Measurements from ENCODE around the gene DNM3. TPM values are rescaled to one million over a fixed set of nuclear protein-coding genes. Genes with fewer than 3 reads are reported as not detected.

DNM3 gene
- total RNA-seq, 1 donor from 2014 or later = 1.1 TPM

DNA sequence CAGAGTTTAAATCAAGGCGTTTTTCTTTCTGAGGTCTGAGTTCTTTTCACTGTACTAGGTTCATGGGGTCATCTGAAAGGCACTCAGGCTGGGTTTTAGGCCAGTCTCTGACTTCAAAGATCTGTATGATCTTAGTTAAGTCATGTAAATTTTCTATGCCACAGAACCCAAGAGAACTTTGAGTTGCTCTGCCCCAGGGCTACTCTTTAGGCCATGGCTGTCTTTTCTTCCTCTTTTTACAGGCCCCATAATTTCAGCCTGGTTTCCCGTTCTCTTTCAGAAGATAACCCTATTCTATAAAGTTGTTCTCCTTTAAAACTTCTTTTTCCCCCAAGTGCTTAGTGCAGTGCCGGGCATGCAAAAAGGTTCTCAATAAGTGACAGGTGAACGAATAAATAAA lies 33.7 kb upstream of the DNM3 start:
- H3K9ac ChIP-seq = no peak overlapping the region
- H3K4me3 ChIP-seq = no peak overlapping the region
- Mint-ChIP-seq H3K27me3 (ENCODE audit: insufficient read depth, low read depth) (peaks cover 2% of the 10 kb centered on the region), H3K4me1 (peaks cover 26% of the 10 kb centered on the region), H3K9me3 (no peaks in the 10 kb centered on the region), H3K4me3 (no peak overlapping the region), H3K27ac (no peak overlapping the region), H3K36me3 (no peaks in the 10 kb centered on the region)
- no peaks in the 10 kb centered on the region for H3K27me3 ChIP-seq
- no peaks in the 10 kb centered on the region for H3F3A ChIP-seq (ENCODE audit: low read depth)
- H3K36me3 ChIP-seq = no peaks in the 10 kb centered on the region
- TF ChIP-seq, protein P1, sequence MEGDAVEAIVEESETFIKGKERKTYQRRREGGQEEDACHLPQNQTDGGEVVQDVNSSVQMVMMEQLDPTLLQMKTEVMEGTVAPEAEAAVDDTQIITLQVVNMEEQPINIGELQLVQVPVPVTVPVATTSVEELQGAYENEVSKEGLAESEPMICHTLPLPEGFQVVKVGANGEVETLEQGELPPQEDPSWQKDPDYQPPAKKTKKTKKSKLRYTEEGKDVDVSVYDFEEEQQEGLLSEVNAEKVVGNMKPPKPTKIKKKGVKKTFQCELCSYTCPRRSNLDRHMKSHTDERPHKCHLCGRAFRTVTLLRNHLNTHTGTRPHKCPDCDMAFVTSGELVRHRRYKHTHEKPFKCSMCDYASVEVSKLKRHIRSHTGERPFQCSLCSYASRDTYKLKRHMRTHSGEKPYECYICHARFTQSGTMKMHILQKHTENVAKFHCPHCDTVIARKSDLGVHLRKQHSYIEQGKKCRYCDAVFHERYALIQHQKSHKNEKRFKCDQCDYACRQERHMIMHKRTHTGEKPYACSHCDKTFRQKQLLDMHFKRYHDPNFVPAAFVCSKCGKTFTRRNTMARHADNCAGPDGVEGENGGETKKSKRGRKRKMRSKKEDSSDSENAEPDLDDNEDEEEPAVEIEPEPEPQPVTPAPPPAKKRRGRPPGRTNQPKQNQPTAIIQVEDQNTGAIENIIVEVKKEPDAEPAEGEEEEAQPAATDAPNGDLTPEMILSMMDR (IDR thresholded peaks at IDR 0.05) = no peak
- TF ChIP-seq EZH2phosphoT487 (IDR thresholded peaks at IDR 0.05) = no peak
- no peak for TF ChIP-seq EZH2 (IDR thresholded peaks at IDR 0.05)
- no peaks in the 10 kb centered on the region for H3K79me2 ChIP-seq (ENCODE audit: low read depth)
- no peaks in the 10 kb centered on the region for H3K9me3 ChIP-seq (ENCODE audit: low read depth)
- peaks cover 8% of the 10 kb centered on the region for H3K4me1 ChIP-seq
- no peak overlapping the region for H3K27ac ChIP-seq
- no peak overlapping the region for H2AFZ ChIP-seq (replicated peaks)
- no peak for DNase-seq (ENCODE audit: low spot score)
- H3K4me2 ChIP-seq = no peak overlapping the region
- no peaks in the 10 kb centered on the region for H4K20me1 ChIP-seq (ENCODE audit: low read depth)

DNA sequence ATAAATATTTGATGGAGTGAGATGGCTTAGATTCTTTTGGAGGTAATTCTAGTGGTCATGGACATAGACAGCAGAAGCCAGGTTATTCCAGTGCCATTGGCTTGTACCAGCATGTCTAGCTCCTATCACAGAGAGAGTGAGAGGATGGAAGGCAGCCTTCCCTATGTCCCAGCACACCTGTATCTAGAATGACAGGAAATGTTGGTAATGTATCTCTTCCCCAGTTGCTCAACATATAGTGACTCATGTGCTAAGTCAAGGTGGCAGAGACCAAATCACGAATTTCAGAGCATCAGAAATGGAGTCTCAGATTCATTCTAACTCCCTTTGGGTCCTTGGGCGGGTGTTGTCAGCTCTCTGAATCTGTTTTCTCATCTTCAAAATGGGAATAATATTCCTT lies 31.5 kb upstream of the DNM3 start:
- H3K9me3 ChIP-seq (ENCODE audit: low read depth) = no peaks in the 10 kb centered on the region
- H3K36me3 Mint-ChIP-seq = no peaks in the 10 kb centered on the region
- no peak overlapping the region for H3K27ac Mint-ChIP-seq
- no peaks in the 10 kb centered on the region for H4K20me1 ChIP-seq (ENCODE audit: low read depth)
- H3K79me2 ChIP-seq (ENCODE audit: low read depth) = no peaks in the 10 kb centered on the region
- no peak overlapping the region for H3K9ac ChIP-seq
- no peak for DNase-seq (ENCODE audit: low spot score)
- no peak overlapping the region for H3K4me3 Mint-ChIP-seq
- no peak overlapping the region for H2AFZ ChIP-seq (replicated peaks)
- H3K27me3 ChIP-seq = no peaks in the 10 kb centered on the region
- peaks cover 2% of the 10 kb centered on the region for H3K27me3 Mint-ChIP-seq (ENCODE audit: insufficient read depth, low read depth)
- H3K4me1 Mint-ChIP-seq = peaks cover 22% of the 10 kb centered on the region
- no peaks in the 10 kb centered on the region for H3K9me3 Mint-ChIP-seq
- TF ChIP-seq, protein P1 (IDR thresholded peaks at IDR 0.05) = no peak
- no peak for TF ChIP-seq EZH2 (IDR thresholded peaks at IDR 0.05)
- no peak for TF ChIP-seq EZH2phosphoT487 (IDR thresholded peaks at IDR 0.05)
- H3K36me3 ChIP-seq = no peaks in the 10 kb centered on the region
- no peaks in the 10 kb centered on the region for H3F3A ChIP-seq (ENCODE audit: low read depth)
- H3K4me2 ChIP-seq = no peak overlapping the region
- H3K27ac ChIP-seq = no peak overlapping the region
- no peak overlapping the region for H3K4me3 ChIP-seq
- H3K4me1 ChIP-seq = peaks cover 8% of the 10 kb centered on the region

DNA sequence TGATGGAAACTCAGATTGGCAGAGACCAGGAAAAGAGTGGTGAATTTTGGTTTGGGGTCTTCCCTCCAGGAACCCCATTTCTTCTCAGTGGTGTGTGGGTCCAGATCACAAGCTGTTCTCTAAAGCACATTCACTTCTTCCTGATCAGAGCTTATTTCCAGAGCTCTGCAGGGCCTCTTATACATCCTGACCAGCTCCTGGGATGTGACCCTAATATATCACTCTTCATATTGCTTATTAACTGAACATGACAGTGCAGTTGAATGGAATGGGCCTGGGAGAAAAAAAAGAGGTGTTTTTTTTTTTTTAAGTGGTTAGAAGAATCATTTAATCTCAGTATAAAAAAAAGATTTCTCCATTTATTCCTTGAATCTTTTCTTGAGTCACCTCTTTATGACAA lies 29.6 kb upstream of the DNM3 start:
- Histone ChIP-seq H3K9ac (no peak overlapping the region), H4K20me1 (ENCODE audit: low read depth) (no peaks in the 10 kb centered on the region), H3K36me3 (no peaks in the 10 kb centered on the region), H3K27ac (no peak overlapping the region), H3K27me3 (no peaks in the 10 kb centered on the region), H3K4me2 (no peak overlapping the region), H3K79me2 (ENCODE audit: low read depth) (no peaks in the 10 kb centered on the region), H3K9me3 (ENCODE audit: low read depth) (no peaks in the 10 kb centered on the region), H3K4me1 (peaks cover 8% of the 10 kb centered on the region), H3K4me3 (no peak overlapping the region), H2AFZ (replicated peaks) (no peak overlapping the region), H3F3A (ENCODE audit: low read depth) (peaks cover 3% of the 10 kb centered on the region)
- Mint-ChIP-seq H3K9me3 (no peaks in the 10 kb centered on the region), H3K4me3 (no peak overlapping the region), H3K4me1 (peaks cover 12% of the 10 kb centered on the region), H3K27ac (no peak overlapping the region), H3K27me3 (ENCODE audit: insufficient read depth, low read depth) (peaks cover 2% of the 10 kb centered on the region), H3K36me3 (no peaks in the 10 kb centered on the region)
- no peak for DNase-seq (ENCODE audit: low spot score)
- TF ChIP-seq EZH2phosphoT487 (IDR thresholded peaks at IDR 0.05) = no peak

DNA sequence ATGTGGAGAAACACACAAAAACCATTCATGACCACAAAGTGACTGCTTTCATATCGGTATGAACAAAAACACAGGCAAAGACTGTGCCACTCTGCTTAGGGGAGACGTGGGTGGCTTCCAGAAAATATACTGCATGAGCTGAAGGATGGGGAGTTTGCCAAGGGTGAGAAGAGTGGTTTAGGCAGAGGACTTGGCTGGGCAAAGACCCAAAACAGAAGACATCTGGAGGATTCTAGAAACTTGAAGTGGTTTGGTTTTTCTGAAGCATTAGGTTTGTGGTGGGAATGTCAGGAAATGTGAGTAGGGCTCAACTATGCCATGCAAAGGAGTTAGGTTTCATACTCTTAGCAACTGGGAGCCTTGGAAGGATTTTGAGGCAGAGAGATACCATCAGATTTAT lies 26.6 kb upstream of the DNM3 start:
- H2AFZ ChIP-seq (replicated peaks) = no peak overlapping the region
- H3K27ac ChIP-seq = no peak overlapping the region
- H3K27ac Mint-ChIP-seq = no peak overlapping the region
- H3K36me3 Mint-ChIP-seq = no peaks in the 10 kb centered on the region
- H3K4me3 ChIP-seq = no peak overlapping the region
- H3K4me2 ChIP-seq = no peak overlapping the region
- DNase-seq (ENCODE audit: low spot score) = no peak
- H3K4me1 ChIP-seq = peaks cover 8% of the 10 kb centered on the region
- H3K9me3 ChIP-seq (ENCODE audit: low read depth) = no peaks in the 10 kb centered on the region
- H3K27me3 ChIP-seq = no peaks in the 10 kb centered on the region
- H4K20me1 ChIP-seq (ENCODE audit: low read depth) = no peaks in the 10 kb centered on the region
- no peak overlapping the region for H3K4me3 Mint-ChIP-seq
- H3K79me2 ChIP-seq (ENCODE audit: low read depth) = no peaks in the 10 kb centered on the region
- TF ChIP-seq, protein P1 (IDR thresholded peaks at IDR 0.05) = no peak
- TF ChIP-seq EZH2phosphoT487 (IDR thresholded peaks at IDR 0.05) (no peak), EZH2 (IDR thresholded peaks at IDR 0.05) (no peak)
- H3K4me1 Mint-ChIP-seq = peaks cover 11% of the 10 kb centered on the region
- H3F3A ChIP-seq (ENCODE audit: low read depth) = peaks cover 3% of the 10 kb centered on the region
- H3K9ac ChIP-seq = no peak overlapping the region
- no peaks in the 10 kb centered on the region for H3K36me3 ChIP-seq
- H3K27me3 Mint-ChIP-seq (ENCODE audit: insufficient read depth, low read depth) = peaks cover 9% of the 10 kb centered on the region
- H3K9me3 Mint-ChIP-seq = no peaks in the 10 kb centered on the region

All from neural progenitor cell (in vitro differentiated cells).